ENCODE results near the gene LGALS3BP.
A peak's percentile ranks its signal among the peaks of the same experiment; 100 is the strongest.

Gene LGALS3BP

GRCh38 chr17:78935419-78936323, 44.1 kb downstream of the LGALS3BP start:
- H3K4me3 Mint-ChIP-seq: no peak overlapping the region
- ATAC-seq (replicated peaks) (no peak), DNase-seq (no peak)
- peak overlapping the region in 1 of 2 donors; percentile 62 for H3K27ac Mint-ChIP-seq
- H3K4me1 Mint-ChIP-seq (ENCODE audit: low read depth in 2 of 2): peaks cover 10 to 17% of the 10 kb centered on the region in 2 donors
- peaks cover 14 to 20% of the 10 kb centered on the region in 2 donors for H3K27me3 Mint-ChIP-seq
- no peaks in the 10 kb centered on the region for H3K9me3 Mint-ChIP-seq
- peaks cover 3% of the 10 kb centered on the region for H3K36me3 Mint-ChIP-seq (ENCODE audit: insufficient read depth)

- peak overlapping the region; percentile 57 to 89 for H3K27ac Mint-ChIP-seq
These were observed 44.9 kb downstream of the LGALS3BP start for GRCh38 chr17:78934681-78935418.

GRCh38 chr17:78933959-78934568, 45.7 kb downstream of the LGALS3BP start:
- Mint-ChIP-seq H3K9me3 (no peaks in the 10 kb centered on the region), H3K36me3 (ENCODE audit: insufficient read depth) (peaks cover 3% of the 10 kb centered on the region), H3K27ac (peak overlapping the region; percentile 57 to 89), H3K27me3 (peaks cover 12 to 34% of the 10 kb centered on the region in 2 donors), H3K4me1 (ENCODE audit: low read depth in 2 of 2) (peaks cover 10 to 17% of the 10 kb centered on the region in 2 donors), H3K4me3 (peak overlapping the region in 1 of 2 donors; percentile 61)
- DNase-seq (no peak), ATAC-seq (replicated peaks) (no peak)

More at GRCh38 chr17:78934681-78935418, 44.9 kb downstream of the LGALS3BP start:
- Mint-ChIP-seq H3K36me3 (ENCODE audit: insufficient read depth) (peaks cover 3% of the 10 kb centered on the region), H3K9me3 (no peaks in the 10 kb centered on the region), H3K27me3 (peaks cover 14 to 26% of the 10 kb centered on the region in 2 donors), H3K4me3 (no peak overlapping the region), H3K4me1 (ENCODE audit: low read depth in 2 of 2) (peaks cover 10 to 17% of the 10 kb centered on the region in 2 donors)
- no peak for ATAC-seq (replicated peaks)
- no peak for DNase-seq

- DNase-seq (peak; percentile 41 to 44 (median 42)), ATAC-seq (replicated peaks) (peak; percentile 100)
- Mint-ChIP-seq H3K4me1 (ENCODE audit: low read depth in 2 of 2) (peaks cover 10 to 17% of the 10 kb centered on the region in 2 donors), H3K27me3 (peaks cover 18 to 42% of the 10 kb centered on the region in 2 donors), H3K9me3 (no peaks in the 10 kb centered on the region), H3K27ac (peak overlapping the region; percentile 89 to 96), H3K4me3 (peak overlapping the region in 1 of 2 donors; percentile 61), H3K36me3 (ENCODE audit: insufficient read depth) (peaks cover 3% of the 10 kb centered on the region)
These were observed 46.4 kb downstream of the LGALS3BP start for GRCh38 chr17:78933025-78933958.

GRCh38 chr17:78929908-78930775, 49.6 kb downstream of the LGALS3BP start:
- Mint-ChIP-seq H3K9me3 (no peaks in the 10 kb centered on the region), H3K27ac (no peak overlapping the region), H3K36me3 (ENCODE audit: insufficient read depth) (peaks cover 3% of the 10 kb centered on the region), H3K4me1 (ENCODE audit: low read depth in 2 of 2) (peaks cover 10 to 15% of the 10 kb centered on the region in 2 donors), H3K4me3 (no peak overlapping the region), H3K27me3 (peaks cover 24 to 55% of the 10 kb centered on the region in 2 donors)
- ATAC-seq (replicated peaks): no peak
- no peak for DNase-seq

GRCh38 chr17:78925662-78926555, 53.8 kb downstream of the LGALS3BP start:
- H3K36me3 Mint-ChIP-seq (ENCODE audit: insufficient read depth): no peaks in the 10 kb centered on the region
- H3K27ac Mint-ChIP-seq: no peak overlapping the region
- DNase-seq: no peak

GRCh38 chr17:78925234-78925633, 54.5 kb downstream of the LGALS3BP start, which contains the start of gene TIMP2:
TSS of gene TIMP2 (minus strand) at chr17:78925387. CDS start at chr17:78925088, 299 bp downstream.
- Mint-ChIP-seq H3K4me3 (peak within 1 kb of the TSS; percentile 78 to 82), H3K27ac (peak within 1 kb of the TSS in 1 of 2 donors; percentile 26), H3K9me3 (no peaks in the 10 kb centered on the region), H3K4me1 (ENCODE audit: low read depth in 2 of 2) (peaks cover 7 to 8% of the 10 kb centered on the region in 2 donors), H3K36me3 (ENCODE audit: insufficient read depth) (no peaks in the 10 kb centered on the region), H3K27me3 (peaks cover 37 to 68% of the 10 kb centered on the region in 2 donors)
- ATAC-seq (replicated peaks): peak; percentile 81
- peak; percentile 23 to 43 (median 43) for DNase-seq

More at GRCh38 chr17:78925662-78926555, 53.8 kb downstream of the LGALS3BP start:
- Mint-ChIP-seq H3K4me1 (ENCODE audit: low read depth in 2 of 2) (peaks cover 7 to 8% of the 10 kb centered on the region in 2 donors), H3K4me3 (peak overlapping the region; percentile 4), H3K9me3 (no peaks in the 10 kb centered on the region), H3K27me3 (peaks cover 30 to 64% of the 10 kb centered on the region in 2 donors)
- ATAC-seq (replicated peaks): no peak

- Mint-ChIP-seq H3K4me1 (ENCODE audit: low read depth in 2 of 2) (peaks cover 7 to 8% of the 10 kb centered on the region in 2 donors), H3K9me3 (no peaks in the 10 kb centered on the region), H3K27ac (peak overlapping the region in 1 of 2 donors; percentile 26), H3K4me3 (peak overlapping the region; percentile 78 to 82), H3K36me3 (ENCODE audit: insufficient read depth) (no peaks in the 10 kb centered on the region), H3K27me3 (peaks cover 43 to 68% of the 10 kb centered on the region in 2 donors)
- no peak for DNase-seq
- ATAC-seq (replicated peaks): peak; percentile 17
These were observed 55.1 kb downstream of the LGALS3BP start for GRCh38 chr17:78924481-78925151.

- H3K4me3 Mint-ChIP-seq: peak overlapping the region; percentile 78 to 82
- no peaks in the 10 kb centered on the region for H3K36me3 Mint-ChIP-seq (ENCODE audit: insufficient read depth)
- H3K27ac Mint-ChIP-seq: peak overlapping the region in 1 of 2 donors; percentile 26
- DNase-seq (peak; percentile 38 to 48 (median 42)), ATAC-seq (replicated peaks) (peak; percentile 72)
- H3K4me1 Mint-ChIP-seq (ENCODE audit: low read depth in 2 of 2): peaks cover 7 to 8% of the 10 kb centered on the region in 2 donors
- peaks cover 42 to 63% of the 10 kb centered on the region in 2 donors for H3K27me3 Mint-ChIP-seq
- no peaks in the 10 kb centered on the region for H3K9me3 Mint-ChIP-seq
These were observed 55.9 kb downstream of the LGALS3BP start for GRCh38 chr17:78923660-78924453.

Measured in effector memory CD8-positive, alpha-beta T cell (primary cell).